Panc1 (cell line): ENCODE results near the gene ILK.

ENCODE experiments used
- POLR2AphosphoS5 ChIP-seq: IDR thresholded peaks from 2 replicates; pipeline ENCODE4 v1.6.1; 2012; ENCODE audit warnings: mild to moderate bottlenecking, low read depth, low read length, moderate library complexity
- SIN3A ChIP-seq: IDR thresholded peaks from 2 replicates; pipeline ENCODE4 v1.6.1; 2012; ENCODE audit warnings: low read depth, mild to moderate bottlenecking, low read length, moderate library complexity, borderline replicate concordance; ENCODE audit not compliant: insufficient read depth
- TF ChIP-seq, protein P1 (sequence below): fragments of 450-650 bp; IDR thresholded peaks from 2 replicates; pipeline ENCODE4 v1.5.1; 2017; ENCODE audit warnings: mild to moderate bottlenecking

DNA sequence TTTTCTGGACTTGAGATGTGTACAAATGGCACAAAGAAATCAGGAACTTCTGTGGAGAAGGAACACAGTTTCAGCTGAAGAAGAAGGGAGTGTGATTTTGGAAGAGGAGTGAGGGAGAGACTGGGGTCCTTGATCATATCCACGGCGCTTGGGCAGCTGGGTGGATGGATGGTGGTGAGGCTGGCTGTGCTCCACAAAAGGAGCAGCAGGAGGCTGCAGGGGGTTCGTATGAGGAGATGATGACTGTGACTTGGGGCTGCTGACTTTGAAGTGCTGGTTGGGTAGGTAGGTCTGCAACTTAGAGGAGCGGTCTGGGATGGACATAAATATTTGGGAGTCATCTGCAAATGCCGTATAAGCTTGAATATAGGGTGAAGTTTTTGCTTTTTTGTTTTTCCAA is 53.4 kb downstream of the ILK start:
- TF ChIP-seq, protein P1, sequence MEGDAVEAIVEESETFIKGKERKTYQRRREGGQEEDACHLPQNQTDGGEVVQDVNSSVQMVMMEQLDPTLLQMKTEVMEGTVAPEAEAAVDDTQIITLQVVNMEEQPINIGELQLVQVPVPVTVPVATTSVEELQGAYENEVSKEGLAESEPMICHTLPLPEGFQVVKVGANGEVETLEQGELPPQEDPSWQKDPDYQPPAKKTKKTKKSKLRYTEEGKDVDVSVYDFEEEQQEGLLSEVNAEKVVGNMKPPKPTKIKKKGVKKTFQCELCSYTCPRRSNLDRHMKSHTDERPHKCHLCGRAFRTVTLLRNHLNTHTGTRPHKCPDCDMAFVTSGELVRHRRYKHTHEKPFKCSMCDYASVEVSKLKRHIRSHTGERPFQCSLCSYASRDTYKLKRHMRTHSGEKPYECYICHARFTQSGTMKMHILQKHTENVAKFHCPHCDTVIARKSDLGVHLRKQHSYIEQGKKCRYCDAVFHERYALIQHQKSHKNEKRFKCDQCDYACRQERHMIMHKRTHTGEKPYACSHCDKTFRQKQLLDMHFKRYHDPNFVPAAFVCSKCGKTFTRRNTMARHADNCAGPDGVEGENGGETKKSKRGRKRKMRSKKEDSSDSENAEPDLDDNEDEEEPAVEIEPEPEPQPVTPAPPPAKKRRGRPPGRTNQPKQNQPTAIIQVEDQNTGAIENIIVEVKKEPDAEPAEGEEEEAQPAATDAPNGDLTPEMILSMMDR, result no peak
- TF ChIP-seq SIN3A (no peak), POLR2AphosphoS5 (no peak)
